Activated CD8-positive, alpha-beta memory T cell treated with anti-CD3 and anti-CD28 coated beads, Interleukin-2, amount 50 U/mL, for 1 hour (primary cell): ENCODE measurements around the gene CDYL.

Experiments used
- DNase-seq: peaks from one replicate; pipeline ENCODE4 v3.0.0-alpha.2; 2020; ENCODE audit errors: extremely low read depth

The CDYL gene

DNA sequence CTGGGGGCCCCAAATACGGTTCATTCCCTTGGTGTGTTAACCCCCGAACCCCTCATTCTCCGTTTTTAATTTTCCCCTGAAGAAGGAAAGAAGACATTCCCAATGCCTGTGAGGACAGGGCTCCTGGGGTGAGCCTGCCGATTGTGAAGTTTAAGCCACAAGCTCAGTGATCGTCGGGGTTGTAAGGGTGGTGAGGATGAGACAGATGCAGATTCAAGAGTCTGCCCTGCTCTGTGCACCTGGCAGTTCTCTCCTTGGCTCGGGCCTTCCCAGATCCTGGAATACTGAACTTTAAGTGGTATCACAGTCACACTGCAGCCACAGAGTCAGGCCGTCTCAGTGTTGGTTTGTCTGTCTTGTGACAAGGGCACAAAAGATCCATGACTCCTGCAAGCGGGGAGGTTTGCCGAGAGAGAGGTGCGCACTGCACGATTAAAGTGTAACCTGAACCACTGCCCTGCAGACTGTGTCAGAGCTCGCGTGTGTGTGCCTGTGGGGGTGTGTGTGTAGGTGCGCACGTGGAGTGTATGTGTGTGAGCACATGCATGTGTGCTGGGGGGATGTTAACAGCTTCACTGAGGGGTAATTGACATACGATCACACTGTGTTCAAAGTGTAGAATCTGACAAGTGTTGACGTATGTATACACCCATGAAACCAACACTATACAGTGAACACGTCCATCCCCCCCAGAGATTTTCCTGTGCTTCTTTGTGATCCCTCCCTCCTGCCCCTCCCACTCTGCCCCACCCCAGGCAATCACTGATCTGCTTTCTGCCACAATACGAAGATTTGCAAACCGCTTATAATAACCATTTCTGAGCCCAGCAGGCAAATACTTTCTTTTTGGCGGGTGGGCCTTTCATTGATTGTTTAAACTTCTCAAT lies 188.7 kb downstream of the CDYL start:
- DNase-seq = no peak

DNA sequence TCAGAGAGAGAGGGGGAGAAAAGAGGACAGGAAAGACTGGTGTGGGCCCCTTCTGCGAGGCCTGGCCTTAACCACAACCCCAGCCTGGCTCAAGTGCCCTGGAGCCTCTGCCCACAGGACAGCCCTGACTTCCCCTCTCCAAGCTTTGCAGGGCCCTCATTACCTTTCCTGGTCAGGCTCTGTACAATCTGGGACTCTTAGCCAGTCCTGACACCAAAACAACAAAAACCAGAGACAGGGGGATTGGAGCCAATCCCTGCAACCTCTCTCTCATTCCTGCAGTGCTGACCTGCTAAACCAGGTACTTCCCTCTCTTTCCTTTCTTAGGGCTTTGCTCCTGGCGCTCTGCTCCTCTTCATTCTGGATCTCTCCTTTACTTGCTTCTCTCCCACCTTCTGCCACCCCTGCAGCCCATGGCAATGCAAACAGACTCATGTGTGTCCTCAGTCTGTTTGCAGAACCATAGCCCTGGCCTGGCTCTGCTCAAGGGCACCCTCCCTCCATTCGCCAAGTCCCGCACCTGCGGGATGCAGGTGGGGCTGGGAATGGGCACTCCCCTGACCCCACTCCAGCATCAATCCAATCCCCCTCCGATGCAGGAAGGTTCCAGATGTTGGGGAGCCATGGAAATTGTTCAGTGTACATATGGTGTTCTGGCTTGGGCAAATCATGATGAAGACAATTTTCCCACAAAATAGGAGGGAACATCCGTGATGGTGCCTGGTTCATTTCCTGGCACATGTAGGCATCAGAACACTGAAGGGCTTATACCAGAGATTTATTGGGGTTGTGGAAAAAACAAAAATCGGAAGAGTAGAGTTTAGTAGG lies 189.6 kb downstream of the CDYL start:
- DNase-seq = no peak

DNA sequence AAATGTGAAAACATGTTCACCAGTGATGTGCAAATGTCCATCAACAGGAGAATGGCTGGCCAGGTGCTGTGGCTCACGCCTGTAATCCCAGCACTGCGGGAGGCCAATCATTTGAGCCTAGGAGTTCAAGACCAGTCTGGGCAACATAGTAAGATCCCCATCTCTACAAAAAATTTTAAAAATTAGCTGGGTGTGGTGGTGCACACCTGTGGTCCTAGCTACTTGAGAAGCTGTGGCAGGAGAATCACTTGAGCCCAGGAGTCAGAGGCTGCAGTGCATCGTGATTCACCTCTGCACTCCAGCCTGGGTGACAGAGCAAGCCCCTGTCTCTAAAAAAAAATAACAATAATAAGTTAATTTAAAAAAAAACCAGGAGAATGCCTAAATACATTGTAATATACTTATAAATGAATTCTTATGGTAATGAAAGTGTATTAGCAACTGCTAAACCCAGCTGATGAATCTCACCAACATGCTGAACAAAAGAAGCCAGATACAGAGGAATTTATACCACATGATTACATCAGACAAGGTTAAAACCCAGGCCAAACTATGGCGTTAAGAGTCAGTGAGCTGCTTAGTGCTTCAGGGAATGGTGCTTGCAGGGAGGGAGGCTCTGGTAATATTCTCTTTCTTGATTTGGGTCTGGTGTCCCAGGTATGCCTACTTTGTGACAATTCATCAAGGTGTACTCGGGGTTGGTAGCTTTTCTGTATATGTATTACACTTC lies 191.3 kb downstream of the CDYL start:
- no peak for DNase-seq

DNA sequence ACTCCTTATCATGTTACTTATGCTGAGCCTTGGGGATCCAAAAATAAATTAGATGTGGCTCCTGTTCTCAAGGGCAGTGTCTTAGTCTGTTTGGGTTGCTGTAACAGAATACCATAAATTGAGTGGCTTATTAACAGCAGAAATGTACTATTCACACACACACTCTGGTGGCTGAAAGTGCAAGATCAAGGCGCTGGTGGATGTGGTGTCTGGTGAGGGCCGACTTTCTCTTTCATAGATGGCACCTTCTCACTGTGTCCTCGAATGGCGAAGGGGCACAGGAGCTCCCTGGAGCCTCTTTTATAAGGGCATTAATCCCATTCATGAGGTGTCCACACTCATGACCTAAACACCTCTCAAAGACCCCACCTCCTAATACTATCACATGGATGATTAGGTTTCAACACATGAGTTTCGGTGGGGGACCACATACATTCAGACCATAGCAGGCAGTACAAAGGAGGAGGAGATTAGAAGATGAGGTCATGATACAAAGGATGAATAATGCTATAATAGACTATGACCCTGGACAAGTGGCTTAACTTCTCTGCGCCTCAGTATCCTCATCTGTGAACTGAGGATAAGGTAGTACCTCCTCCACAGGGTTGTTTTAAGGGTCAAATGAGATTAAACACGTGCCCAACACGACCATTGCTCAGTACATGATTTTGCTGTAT lies 193.5 kb downstream of the CDYL start:
- no peak for DNase-seq

DNA sequence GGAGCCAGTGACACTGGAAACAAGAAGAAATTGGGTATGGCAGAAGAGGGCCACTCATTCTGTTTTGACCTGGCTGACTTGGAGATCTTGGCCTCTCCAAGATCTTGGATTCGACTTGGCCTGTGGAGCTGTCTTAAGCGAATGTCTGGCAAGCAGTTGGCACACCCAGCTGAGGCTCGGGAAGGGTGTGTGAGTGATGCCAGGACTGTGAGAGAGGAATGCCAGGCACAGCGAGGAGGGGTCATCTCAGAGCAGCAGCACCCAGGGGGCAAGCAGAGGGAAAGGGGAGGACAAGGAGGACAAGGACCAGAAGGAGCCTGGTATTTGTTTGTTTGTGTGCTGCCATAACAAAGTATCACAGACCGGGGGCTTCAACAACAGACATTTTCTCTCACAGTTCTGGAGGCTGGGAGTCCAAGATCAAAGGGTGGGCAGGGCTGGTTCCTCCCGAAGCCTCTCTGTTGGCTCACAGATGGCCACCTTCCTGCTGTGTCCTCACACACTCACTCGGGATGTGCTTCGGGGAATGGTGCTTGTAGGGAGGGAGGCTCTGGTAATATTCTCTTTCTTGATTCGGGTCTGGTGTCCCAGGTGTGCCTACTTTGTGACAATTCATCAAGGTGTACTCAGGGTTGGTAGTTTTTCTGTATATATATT lies 194.7 kb downstream of the CDYL start:
- no peak for DNase-seq

DNA sequence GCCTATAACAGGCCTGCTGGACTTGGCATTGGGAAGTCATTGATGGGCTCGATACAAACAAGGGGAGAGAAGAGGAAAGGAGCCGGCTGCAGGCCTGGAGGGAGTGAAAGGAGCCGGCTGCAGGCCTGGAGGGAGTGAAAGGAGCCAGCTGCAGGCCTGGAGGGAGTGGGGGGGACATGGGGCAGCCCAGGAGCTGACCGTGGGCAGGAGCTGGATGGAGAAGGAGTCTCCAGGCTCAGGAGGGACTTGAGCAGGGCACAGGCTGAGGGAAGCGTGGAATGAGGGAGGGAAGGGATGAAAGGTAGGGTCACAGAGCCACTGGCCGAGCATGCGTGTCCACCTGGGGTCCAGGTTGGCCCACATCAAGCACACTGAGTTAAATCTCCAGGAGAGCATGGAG lies 195.6 kb downstream of the CDYL start:
- no peak for DNase-seq

DNA sequence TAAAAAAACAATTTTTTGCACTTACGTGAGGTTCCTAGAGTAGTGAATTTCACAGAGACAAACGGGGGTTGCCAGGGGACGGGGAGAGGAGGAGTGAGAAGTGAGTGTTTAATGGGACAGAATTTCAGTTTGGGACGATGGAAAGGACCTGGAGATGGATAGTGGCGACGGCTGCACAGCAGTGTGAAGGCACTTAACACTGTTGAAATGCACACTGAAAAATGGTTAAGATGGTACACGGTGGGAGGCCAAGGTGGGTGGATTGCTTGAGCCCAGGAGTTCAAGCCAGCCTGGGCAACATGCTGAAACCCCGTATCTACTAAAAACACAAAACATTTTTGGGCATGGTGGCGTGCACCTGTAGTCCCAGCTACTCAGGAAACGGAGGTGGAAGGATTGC lies 196.2 kb downstream of the CDYL start:
- DNase-seq = no peak

DNA sequence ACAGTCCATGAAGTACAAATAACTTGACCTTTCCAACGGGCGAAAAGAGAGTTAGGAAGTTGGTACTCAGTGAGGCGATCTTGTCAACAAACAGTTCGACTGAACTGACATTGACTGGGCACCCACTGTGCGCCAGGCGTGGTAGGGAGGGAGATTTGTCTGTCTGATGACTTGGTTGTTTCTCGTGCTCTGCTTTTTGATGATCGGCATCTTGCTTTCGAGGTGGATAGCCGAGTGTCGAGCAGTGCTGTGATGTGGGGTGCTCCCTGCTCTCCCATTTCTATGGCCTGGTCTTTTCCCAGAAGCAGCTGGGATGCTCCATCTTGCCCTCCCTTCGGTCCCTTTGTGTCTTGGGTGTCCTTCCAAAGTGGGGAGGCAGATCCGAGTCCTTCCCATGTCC lies 197.2 kb downstream of the CDYL start:
- DNase-seq = no peak

DNA sequence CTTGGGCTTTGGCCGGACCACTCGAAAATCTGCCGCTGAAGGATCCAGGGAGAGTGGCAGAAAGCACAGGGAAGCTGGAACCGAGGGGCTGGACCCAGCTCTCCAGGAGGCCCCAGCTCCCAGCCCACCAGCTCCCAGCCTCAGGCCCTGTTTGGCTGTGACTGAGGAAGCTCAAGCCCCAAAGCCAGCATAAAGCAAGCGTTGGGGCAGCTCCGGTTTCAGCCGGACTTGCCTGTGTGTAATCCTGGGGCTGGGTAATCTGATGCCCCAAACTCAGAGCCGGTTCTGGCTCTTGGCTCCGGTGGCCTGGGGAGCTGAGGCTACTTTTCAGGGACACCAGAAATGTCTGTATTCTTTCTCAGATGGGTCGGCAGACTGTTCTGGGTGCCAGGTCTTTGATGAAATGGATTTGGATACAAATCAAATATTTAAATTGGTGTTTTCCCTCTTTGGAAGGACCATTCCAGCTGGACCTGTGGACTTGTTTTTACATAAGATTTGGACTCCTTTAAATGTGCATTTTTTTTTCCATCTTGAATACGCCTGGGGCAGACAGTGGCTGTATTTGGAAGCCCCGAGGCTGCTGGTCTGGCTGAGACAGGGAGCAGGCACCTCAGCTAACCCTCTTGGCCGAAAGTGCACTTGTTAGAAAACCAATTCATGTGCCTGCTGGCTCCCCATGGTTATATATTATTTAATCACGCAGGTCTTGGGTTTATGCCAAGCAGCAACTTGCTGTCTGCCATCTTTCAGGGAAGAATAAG lies 198.0 kb downstream of the CDYL start:
- DNase-seq = no peak

DNA sequence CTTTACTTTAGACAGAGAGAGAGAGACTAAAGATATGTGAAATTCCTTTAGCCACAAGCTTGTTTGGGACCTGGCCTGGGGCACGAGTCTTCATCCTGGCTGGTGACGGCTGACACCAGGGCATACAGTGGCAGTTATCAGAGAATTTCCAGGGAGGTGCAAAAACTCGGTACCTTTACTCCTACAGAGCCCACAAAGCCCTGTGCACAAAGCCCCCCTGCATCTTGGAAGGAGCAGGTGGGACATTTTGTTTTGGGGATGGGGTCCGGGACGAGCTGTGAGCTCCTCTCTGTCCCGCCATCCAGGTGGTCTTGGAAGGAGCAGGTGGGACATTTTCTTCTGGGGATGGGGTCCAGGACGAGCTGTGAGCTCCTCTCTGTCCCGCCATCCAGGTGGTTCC lies 198.8 kb downstream of the CDYL start:
- DNase-seq = no peak

DNA sequence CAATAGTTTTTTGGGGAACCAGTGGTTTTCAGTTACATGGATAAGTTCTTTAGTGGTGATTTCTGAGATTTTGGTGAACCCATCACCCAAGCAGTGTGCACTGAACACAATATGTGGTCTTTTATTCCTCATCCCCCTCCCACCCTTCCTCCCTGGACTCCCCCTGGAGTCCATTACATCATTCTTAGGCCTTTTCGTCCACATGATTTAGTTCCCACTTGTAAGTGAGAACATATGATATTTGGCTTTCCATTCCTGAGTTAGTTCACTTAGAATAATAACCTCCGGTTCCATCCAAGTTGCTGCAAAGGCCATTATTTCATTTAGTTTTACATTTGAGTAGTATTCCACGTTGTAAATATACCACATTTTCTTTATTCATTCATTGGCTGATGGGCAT lies 199.3 kb downstream of the CDYL start:
- DNase-seq = no peak

DNA sequence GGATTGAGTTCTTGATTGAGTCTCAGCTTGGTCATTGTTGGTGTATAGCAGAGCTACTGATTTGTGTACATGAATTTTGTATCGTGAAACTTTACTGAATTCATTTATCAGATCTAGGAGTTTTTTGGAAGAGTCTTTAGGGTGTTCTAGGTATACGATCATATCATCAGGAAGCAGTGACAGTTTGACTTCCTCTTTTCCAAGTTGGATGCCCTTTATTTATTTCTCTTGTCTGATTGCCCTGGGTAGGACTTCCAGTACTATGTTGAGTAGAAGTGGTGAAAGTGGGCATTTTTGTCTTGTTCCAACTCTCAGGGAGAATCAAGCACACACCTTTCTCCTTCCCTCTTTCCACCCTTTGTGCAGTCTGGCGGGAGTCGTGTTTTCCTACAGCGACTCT lies 201.3 kb downstream of the CDYL start:
- DNase-seq = no peak

DNA sequence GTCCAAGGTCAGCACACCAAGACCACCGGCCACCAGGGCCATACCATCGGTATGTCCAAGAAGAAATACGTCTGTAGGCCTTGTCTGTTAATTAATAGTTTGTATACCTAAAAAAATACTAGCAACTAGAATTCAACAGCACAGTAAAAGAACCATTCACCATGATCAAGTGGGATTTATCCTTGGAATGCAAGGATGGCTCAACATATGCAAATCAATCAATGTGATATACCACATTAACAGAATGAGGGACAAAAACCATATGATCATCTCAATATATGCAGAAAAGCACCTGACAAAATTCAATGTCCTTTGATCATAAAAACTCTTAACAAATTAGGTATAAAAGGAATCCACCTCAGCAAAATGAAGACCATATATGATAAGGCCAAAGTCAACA lies 203.2 kb downstream of the CDYL start:
- DNase-seq = no peak

DNA sequence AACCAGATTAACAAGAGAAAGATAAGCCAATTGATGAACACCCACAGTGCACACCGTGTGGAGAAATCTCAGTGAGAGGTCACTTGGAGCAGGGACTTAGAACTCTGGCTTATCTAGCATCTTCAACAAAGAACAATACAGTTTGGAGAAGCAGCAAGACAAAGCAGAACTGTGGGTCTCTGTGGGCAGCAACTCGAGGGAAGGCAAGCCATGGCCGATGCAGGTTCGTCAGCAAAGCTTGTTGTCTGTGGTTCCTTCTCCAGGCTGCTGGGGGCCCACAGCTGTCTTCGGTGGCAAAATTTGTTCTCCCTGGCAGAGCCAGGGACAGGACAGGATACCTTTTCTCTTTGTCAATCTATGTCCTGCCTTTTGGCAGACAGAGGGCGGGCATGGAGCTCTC lies 205.6 kb downstream of the CDYL start:
- DNase-seq = no peak

DNA sequence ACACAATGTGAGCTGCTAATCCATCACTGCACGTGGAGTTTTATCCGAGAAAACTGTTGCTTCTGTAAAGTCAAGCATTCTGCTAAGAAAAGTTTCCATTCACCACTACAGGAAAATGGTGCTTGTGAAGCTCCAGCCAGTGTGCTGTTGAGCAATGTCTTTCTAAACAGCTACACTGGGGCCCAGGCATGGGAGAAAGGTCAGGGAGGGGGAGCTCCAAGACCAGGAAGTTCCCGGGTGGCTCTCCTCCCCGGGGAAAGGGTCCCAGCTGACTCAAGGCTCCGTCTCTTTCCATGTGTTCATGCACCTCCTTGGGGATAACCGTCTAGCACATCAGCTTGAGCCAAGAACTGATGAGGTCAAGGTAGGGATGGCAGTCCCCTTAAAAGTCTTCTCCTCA lies 207.1 kb downstream of the CDYL start:
- DNase-seq = no peak

DNA sequence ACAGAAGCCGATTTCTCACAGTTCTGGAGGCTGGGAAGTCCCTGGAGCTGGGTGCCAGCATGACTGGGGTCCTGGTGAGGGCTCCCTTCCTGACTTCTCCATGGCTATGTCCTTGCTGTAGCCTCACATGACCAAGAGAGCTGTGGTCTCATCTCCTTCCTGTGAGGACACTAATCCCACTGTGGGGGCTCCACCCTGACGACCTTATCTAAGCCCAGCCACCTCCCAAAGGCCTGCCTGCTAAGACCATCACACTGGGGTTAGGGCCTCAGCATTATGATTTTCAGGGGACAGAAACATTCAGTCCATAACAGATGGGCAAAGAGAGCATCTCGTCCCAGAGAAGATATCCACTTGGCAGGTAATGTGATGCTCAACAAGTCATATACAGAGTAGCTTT lies 210.8 kb downstream of the CDYL start:
- no peak for DNase-seq

DNA sequence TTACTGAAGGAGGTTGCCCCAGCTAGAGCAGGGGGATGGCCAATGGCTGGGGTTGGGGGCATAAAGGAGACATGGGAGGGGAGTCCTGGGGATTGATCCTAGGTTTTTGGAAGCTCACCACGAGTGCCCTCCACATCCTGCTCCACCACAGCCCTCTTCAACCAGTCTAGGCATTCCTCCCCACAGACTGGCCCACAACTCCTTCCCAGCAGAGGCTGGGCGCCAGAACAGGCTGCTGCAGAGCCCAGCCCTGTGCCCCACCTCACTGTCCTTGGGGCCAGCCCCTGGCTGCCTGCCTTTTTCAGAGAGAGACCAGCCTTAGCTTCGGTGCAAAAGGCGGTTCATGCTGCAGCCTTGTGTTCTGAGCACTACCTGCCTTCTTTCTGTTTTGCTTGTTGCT lies 211.2 kb downstream of the CDYL start:
- DNase-seq = no peak

DNA sequence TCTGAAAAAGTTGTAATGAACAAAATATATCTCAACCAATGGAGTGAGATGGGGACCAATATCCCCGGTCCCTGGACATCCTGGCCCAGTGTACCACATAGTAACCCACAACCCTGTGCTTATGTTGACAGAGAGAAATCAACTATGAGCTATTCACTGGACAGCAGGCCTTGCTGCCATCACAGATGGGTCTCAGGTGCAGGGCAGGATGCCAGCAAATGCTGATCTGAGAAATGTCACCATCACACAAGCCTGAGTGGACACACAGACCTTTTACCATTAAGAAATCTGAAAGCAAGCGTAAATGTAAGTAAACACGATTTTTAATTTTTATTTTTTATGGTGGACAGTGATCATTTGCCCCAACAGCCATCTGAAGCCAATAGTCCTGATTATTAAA lies 218.5 kb downstream of the CDYL start:
- DNase-seq = no peak

DNA sequence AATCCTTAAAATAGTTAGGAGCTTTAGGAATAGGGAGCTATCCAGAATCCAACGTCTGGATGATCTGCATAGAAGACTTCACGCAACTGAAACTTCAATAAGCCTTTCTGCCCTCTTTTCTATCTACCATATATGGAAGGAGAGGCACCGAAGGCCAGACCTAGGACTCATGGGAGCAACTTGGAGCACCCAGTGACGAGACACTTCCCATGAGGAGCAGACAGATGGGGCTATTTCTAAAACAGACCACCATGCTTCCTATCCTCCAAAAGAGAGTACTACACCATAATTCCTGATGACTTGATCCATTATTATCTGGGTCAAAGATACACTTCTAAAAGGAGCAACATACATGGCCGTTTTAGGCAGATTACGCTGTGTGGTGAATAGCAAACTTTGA lies 221.7 kb downstream of the CDYL start:
- no peak for DNase-seq

DNA sequence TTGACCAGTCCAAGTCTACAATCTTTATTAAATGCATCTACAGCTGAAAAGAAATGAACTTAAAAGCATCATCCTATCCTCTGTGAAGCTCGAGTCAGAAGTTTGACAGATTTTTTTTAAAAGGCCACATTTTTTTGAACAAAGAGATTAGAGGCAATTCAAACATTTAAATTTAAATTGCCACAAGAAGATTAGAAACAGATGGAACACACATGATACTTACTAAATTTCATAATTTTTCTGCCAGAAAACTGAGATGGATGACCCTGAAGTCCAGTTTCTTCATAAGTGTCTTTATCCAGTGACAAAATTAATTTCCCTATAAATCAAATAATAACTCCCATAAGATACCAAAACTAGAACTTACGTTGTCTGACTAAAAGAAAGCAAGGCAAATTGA lies 223.4 kb downstream of the CDYL start:
- DNase-seq = no peak
